Neutrophil (primary cell): ENCODE data around the gene TMEM39B.

Experiments used
- H3K27ac ChIP-seq: fragments of 200-600 bp; sonication (generic); 2 replicates; pipeline ENCODE4 v1.5.1; 2016; ENCODE audit warnings: mild to moderate bottlenecking, moderate library complexity
- H3K27me3 ChIP-seq: fragments of 200-600 bp; sonication (generic); 2 replicates; pipeline ENCODE4 v1.6.0; 2016; ENCODE audit warnings: mild to moderate bottlenecking
- H3K36me3 ChIP-seq: fragments of 200-600 bp; sonication (generic); 2 replicates; pipeline ENCODE4 v1.5.1; 2017
- H3K4me1 ChIP-seq, 2 experiments: fragments of 200-600 bp in 1 of 2; sonication (generic) in 1 of 2; 1 replicate in 1 of 2; 2 replicates in 1 of 2; pipeline versions ENCODE4 v1.5.1 to v1.6.1; 2013 to 2016; ENCODE audit warnings: low read depth in 1 of 2, low read length in 1 of 2, mild to moderate bottlenecking in 1 of 2, moderate library complexity in 1 of 2; ENCODE audit not compliant: control insufficient read depth in 1 of 2, insufficient read depth in 1 of 2
- H3K4me3 ChIP-seq, 2 experiments: fragments of 200-600 bp in 1 of 2; sonication (generic) in 1 of 2; 1 replicate in 1 of 2; 2 replicates in 1 of 2; pipeline ENCODE4 v1.5.1; 2013 to 2016; ENCODE audit warnings: low read depth in 1 of 2, low read length in 1 of 2, mild to moderate bottlenecking in 1 of 2, moderate library complexity in 1 of 2
- H3K9me3 ChIP-seq: fragments of 200-600 bp; sonication (generic); 2 replicates; pipeline ENCODE4 v1.5.1; 2016
- TF ChIP-seq, protein P1 (sequence below): fragments of 200-600 bp; sonication (generic); IDR thresholded peaks from 2 replicates; pipeline ENCODE4 v1.5.1; 2016; ENCODE audit warnings: antibody characterized with exemption

Gene TMEM39B

GRCh38 chr1:32091176-32091575, 18.4 kb downstream of the TMEM39B start:
- Histone ChIP-seq H3K27ac (no peak overlapping the region), H3K9me3 (no peaks in the 10 kb centered on the region), H3K36me3 (peaks cover 48% of the 10 kb centered on the region), H3K4me1 (peaks cover 12 to 20% of the 10 kb centered on the region in 2 experiments), H3K27me3 (no peaks in the 10 kb centered on the region), H3K4me3 (no peak overlapping the region)
- TF ChIP-seq, protein P1, sequence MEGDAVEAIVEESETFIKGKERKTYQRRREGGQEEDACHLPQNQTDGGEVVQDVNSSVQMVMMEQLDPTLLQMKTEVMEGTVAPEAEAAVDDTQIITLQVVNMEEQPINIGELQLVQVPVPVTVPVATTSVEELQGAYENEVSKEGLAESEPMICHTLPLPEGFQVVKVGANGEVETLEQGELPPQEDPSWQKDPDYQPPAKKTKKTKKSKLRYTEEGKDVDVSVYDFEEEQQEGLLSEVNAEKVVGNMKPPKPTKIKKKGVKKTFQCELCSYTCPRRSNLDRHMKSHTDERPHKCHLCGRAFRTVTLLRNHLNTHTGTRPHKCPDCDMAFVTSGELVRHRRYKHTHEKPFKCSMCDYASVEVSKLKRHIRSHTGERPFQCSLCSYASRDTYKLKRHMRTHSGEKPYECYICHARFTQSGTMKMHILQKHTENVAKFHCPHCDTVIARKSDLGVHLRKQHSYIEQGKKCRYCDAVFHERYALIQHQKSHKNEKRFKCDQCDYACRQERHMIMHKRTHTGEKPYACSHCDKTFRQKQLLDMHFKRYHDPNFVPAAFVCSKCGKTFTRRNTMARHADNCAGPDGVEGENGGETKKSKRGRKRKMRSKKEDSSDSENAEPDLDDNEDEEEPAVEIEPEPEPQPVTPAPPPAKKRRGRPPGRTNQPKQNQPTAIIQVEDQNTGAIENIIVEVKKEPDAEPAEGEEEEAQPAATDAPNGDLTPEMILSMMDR = no peak

- H3K4me1 ChIP-seq = peaks cover 12 to 20% of the 10 kb centered on the region in 2 experiments
- TF ChIP-seq, protein P1 = no peak
- no peaks in the 10 kb centered on the region for H3K27me3 ChIP-seq
- H3K36me3 ChIP-seq = peaks cover 46% of the 10 kb centered on the region
- no peaks in the 10 kb centered on the region for H3K9me3 ChIP-seq
- no peak overlapping the region for H3K27ac ChIP-seq
- H3K4me3 ChIP-seq = no peak overlapping the region
These were observed 18.9 kb downstream of the TMEM39B start for GRCh38 chr1:32091591-32091990.

DNA sequence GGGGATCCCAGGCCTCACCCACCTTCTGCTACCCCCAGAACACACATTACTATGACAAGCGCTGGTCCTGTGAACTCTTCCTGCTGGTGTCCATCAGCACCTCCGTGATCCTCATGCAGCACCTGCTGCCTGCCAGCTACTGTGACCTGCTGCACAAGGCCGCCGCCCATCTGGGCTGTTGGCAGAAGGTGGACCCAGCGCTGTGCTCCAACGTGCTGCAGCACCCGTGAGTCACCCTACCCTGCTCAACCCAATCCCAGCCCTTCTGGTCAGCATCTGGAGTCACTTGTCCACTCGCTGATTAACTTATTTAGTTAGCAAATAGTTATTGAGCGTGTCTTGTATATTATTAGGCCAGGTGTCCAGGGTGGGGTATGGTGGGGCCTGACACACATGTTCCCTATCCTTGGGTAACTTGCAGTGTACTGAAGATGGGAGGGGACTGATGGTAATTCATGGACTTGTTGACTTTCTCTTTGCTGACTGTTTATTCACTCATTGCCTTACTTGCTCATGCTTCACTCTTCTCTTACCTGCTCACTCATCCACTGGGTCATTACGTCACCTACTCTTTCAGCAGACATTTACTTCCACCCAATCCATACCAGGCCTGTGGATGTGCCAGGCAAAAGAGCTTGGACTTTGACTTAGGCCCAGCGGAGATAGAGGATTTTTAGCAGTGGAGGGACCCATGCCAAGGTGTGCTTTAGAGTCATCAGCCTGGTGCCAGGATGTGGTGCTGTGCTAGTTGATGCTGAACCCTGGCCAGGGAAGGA, 22.2 kb downstream of the TMEM39B start:
- H3K4me3 ChIP-seq = no peak overlapping the region
- no peaks in the 10 kb centered on the region for H3K9me3 ChIP-seq
- peaks cover 12 to 20% of the 10 kb centered on the region in 2 experiments for H3K4me1 ChIP-seq
- H3K36me3 ChIP-seq = peaks cover 50% of the 10 kb centered on the region
- TF ChIP-seq, protein P1 = no peak
- H3K27me3 ChIP-seq = no peaks in the 10 kb centered on the region
- no peak overlapping the region for H3K27ac ChIP-seq

DNA sequence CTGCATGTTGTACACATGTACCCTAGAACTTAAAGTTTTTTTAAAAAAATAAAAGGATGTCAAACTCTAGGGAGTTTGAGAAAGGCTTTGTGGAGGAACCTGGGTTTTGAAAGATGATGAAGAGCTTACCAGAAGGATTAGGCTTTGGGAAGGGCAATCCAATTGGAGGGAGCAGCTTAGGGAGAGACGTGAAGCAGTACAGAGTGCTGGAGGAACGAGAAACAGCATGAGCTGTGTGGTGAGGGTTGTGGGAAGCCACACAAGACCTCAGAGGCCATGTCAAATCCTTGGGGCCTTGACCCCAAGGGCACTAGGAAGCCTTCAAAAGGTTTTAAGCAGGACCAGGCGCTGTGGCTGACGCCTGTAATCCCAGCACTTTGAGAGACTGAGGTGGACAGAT, 26.7 kb downstream of the TMEM39B start:
- peaks cover 29% of the 10 kb centered on the region for H3K36me3 ChIP-seq
- no peaks in the 10 kb centered on the region for H3K9me3 ChIP-seq
- H3K4me1 ChIP-seq = peaks cover 17 to 22% of the 10 kb centered on the region in 2 experiments
- no peak overlapping the region for H3K4me3 ChIP-seq
- TF ChIP-seq, protein P1 = no peak
- H3K27me3 ChIP-seq = no peaks in the 10 kb centered on the region
- no peak overlapping the region for H3K27ac ChIP-seq

DNA sequence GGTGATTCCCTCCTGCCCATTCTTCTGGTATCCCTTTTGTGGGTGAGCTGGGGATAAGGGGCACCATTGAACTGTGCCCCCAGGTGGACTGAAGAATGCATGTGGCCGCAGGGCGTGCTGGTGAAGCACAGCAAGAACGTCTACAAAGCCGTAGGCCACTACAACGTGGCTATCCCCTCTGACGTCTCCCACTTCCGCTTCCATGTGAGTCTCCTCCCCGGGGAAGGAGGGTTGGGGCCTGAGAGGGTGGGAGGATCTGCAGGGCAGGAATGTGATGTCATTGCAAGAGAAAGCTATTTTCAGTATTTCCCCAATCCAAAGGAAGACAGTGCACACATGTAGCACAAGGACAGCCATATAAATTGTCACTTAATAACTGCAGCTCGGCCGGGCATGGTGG, 27.6 kb downstream of the TMEM39B start:
- TF ChIP-seq, protein P1 = no peak
- Histone ChIP-seq H3K4me1 (peaks cover 21 to 22% of the 10 kb centered on the region in 2 experiments), H3K4me3 (no peak overlapping the region), H3K36me3 (peaks cover 19% of the 10 kb centered on the region), H3K9me3 (no peaks in the 10 kb centered on the region), H3K27me3 (no peaks in the 10 kb centered on the region), H3K27ac (no peak overlapping the region)
